22Rv1 (cell line): ENCODE results near the gene RBM4B.

Source experiments
- H3K27ac ChIP-seq: fragments of 450-650 bp; 2 replicates; pipeline ENCODE4 v1.5.1; 2017
- ZFX ChIP-seq: fragments of 450-650 bp; IDR thresholded peaks from 2 replicates; pipeline ENCODE4 v1.6.1; 2017; ENCODE audit warnings: antibody characterized with exemption, borderline replicate concordance
- TF ChIP-seq, protein P1 (sequence below): fragments of 450-650 bp; IDR thresholded peaks from 2 replicates; pipeline ENCODE4 v1.5.1; 2017; ENCODE audit warnings: mild to moderate bottlenecking

Gene RBM4B

DNA sequence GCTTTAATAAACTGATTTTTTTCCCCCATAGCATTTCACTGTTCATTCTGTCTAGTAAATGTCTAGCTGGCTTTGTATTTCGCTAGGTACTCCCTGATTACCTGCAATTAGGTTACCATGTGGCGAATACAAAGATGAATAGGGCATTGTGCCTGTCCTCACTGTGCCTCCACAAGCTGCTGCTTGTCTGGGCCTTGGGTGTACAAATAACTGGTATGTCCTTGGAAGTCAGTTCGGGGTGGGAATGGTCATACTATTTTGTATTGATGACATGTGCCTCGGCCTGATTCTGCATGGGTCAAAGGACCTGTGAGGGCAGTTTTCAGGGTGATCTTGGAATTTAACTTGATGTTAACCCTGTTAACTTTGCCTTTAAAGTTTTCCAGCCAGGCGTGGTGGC is 27.8 kb downstream of the RBM4B start:
- H3K27ac ChIP-seq, result no peak overlapping the region

DNA sequence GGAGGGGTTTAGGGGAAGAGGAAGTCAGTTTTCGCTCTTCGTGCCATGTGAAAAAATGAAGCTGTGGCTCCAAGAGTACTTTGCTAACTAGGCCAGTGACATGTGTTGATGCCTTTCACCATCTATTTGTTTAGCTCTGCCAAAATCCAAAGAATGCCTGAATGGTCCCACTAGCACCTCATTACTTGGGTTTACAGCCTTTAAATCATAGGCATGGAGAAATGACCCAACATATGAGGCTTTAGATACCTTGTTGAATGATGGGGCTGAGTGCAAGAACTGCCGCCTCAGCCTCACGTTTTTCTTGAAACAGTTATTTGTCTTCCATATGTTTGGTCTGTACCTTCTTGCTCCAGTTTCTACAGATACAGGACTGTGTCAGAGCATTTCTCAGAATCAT is 30.9 kb downstream of the RBM4B start:
- TF ChIP-seq ZFX, result no peak
- TF ChIP-seq, protein P1, sequence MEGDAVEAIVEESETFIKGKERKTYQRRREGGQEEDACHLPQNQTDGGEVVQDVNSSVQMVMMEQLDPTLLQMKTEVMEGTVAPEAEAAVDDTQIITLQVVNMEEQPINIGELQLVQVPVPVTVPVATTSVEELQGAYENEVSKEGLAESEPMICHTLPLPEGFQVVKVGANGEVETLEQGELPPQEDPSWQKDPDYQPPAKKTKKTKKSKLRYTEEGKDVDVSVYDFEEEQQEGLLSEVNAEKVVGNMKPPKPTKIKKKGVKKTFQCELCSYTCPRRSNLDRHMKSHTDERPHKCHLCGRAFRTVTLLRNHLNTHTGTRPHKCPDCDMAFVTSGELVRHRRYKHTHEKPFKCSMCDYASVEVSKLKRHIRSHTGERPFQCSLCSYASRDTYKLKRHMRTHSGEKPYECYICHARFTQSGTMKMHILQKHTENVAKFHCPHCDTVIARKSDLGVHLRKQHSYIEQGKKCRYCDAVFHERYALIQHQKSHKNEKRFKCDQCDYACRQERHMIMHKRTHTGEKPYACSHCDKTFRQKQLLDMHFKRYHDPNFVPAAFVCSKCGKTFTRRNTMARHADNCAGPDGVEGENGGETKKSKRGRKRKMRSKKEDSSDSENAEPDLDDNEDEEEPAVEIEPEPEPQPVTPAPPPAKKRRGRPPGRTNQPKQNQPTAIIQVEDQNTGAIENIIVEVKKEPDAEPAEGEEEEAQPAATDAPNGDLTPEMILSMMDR, result no peak
- H3K27ac ChIP-seq, result no peak overlapping the region

More for the DNA sequence above, 27.8 kb downstream of the RBM4B start:
- TF ChIP-seq, protein P1, result no peak
- no peak for TF ChIP-seq ZFX

DNA sequence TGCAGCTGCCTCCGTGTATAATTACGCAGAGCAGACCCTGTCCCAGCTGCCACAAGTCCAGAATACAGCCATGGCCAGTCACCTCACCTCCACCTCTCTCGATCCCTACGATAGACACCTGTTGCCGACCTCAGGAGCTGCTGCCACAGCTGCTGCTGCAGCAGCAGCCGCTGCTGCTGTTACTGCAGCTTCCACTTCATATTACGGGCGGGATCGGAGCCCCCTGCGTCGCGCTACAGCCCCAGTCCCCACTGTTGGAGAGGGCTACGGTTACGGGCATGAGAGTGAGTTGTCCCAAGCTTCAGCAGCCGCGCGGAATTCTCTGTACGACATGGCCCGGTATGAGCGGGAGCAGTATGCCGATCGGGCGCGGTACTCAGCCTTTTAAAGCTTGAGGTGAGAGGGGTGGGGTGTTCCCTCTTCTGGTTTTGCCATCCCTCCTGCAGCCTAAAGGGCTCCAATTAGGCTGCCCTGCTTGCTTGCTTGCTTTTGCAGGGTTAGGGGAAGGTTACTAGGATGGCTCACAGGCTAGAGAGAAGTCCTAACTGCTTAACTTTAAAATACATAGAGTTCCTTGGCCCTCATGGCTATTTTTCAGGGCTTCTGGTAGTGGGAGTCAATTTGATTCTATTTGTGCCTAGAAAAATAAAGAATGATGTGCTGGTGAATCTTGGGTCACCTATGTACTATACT is 33.8 kb downstream of the RBM4B start:
- TF ChIP-seq ZFX, result no peak
- TF ChIP-seq, protein P1, result no peak
- H3K27ac ChIP-seq, result no peak overlapping the region

DNA sequence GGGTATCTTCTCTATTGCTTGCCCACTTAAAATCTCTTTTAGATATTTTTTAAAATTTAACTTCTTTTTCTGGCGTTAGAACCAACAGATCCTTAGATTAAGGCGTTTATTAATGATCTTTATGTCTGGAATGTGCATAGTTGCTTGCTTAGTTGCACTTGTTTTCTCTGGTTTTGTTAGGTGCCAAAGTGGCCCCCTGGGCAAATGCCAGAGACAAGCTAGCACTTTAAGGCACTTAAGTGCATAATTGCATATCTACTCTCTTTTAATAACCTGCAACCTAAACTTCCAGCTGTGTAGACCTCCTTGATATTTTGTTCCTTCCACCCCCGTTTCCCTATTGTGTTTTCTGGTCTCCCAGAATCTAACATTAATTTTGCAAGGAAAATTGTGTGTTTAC is 35.9 kb downstream of the RBM4B start:
- TF ChIP-seq, protein P1, result no peak
- TF ChIP-seq ZFX, result no peak
- H3K27ac ChIP-seq, result peak overlapping the region; percentile 34; the same call in 1 of the 2 replicates

DNA sequence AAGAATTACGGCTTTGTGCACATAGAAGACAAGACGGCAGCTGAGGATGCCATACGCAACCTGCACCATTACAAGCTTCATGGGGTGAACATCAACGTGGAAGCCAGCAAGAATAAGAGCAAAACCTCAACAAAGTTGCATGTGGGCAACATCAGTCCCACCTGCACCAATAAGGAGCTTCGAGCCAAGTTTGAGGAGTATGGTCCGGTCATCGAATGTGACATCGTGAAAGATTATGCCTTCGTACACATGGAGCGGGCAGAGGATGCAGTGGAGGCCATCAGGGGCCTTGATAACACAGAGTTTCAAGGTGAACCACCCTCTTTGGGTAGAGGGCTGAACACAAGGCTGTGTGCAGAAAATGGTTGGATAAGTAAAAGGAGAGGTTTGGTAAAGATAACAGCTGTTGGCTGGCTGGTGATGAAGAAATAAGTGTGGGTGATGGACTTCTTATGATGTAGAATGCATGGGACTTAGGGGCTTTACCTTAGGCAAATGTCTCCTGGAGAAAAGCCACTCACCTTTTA is 37.8 kb downstream of the RBM4B start:
- H3K27ac ChIP-seq, result peak overlapping the region; percentile 86

DNA sequence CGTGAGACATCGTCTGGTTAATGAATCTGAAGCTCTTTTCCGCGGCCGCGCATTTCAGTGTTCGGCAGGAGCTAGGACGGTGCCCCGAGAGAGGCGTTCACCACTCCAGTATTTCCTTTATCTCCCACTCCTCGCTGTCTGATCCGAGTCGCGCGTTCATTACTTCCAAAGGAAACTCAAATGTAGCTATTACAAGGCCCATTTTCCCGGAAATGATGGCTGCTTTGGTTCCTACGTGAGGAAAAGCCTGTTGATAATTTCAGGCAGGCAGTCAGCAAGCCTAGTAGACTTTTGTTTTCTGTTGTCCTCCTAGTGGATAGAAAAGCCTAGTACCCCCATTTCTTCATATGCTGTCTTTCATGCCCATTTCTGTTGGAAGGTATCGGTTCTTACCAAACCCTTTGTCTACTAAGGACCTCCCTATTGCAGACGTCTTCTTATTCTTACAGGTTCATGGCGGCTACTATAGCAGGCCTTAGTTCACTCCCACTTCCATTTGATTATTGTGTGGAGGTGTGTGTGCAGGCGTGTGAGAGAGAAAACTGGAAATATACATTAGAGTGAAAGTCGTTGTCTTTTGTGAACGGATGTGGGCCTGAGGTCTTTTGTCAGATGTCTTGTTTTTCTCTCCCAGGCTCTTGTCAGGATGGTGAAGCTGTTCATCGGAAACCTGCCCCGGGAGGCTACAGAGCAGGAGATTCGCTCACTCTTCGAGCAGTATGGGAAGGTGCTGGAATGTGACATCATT is 38.4 kb downstream of the RBM4B start:
- TF ChIP-seq, protein P1, result no peak
- TF ChIP-seq ZFX, result no peak
- H3K27ac ChIP-seq, result peak overlapping the region; percentile 86

DNA sequence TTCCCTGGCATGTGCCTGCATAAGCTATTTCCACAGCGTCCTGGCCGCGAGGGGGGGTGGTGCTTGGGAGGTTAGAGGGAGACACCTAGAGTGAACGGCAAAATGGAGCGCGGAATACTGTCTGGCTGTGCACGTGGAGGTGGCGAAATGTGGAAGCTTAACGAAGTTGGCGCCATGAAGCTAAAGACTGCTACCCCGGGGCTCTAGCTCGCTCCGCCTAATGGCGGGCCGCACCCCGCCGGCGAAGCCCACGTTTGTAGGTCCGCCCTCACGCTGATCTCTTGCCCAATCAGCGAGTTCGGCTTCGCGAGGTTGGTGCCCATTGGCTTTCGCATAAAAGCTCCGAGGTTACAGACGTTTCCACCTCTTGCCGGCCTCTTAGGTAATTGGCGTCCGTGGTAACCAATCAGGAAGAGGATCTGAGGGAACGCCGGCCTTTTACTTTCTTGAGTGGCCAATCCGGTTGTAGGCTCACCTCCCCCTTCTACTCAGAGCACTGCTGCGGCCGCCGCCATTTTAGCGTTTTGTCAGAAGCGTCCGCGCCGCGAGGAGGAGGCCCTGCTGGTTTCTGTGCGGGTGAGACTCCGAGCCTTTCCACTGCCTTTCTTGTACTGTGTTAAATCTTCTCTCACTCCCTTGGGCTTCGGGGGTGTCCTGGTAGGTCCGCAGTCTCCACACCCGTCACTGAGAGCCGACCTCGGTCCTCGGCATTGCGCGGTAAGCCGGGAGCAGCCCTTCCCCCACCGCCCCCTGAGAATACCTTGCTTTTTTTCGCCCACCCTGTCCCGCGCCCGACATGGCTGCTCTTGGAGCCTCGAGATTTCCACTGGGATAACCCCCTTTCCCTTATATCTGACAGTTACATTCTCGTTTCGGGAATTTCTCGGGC is 39.3 kb downstream of the RBM4B start, which contains the start of gene RBM4:
Gene RBM4 (plus strand): TSS at position 527 of the 889 bp plus-strand sequence. CDS start 1,009 bp downstream, outside the sequence.
- TF ChIP-seq, protein P1, result peak; percentile 29; the same call in 1 of the 2 replicates
- no peak for TF ChIP-seq ZFX
- H3K27ac ChIP-seq, result peak within 1 kb of the TSS; percentile 86
